Activated naive CD4-positive, alpha-beta T cell treated with anti-CD3 and anti-CD28 coated beads for 36 hours (primary cell): ENCODE data around the gene UBE2H. TPM values are rescaled to one million over a fixed set of nuclear protein-coding genes. Genes with fewer than 3 reads are reported as not detected.

Source experiments
- CTCF ChIA-PET: fragments of 350-600 bp; sonication (Branson Sonifier 250); formaldehyde crosslinking; loops from one replicate; lab custom pipeline; 2021; ENCODE audit warnings: antibody characterized with exemption; lab: Charles Lee
- DNase-seq: peaks from one replicate; pipeline ENCODE4 v3.0.0-alpha.2; 2020
- H3K27ac Mint-ChIP-seq: one replicate; pipeline ENCODE4 v1.8.0; 2021; ENCODE audit warnings: mild to moderate bottlenecking, mixed read lengths
- H3K27me3 Mint-ChIP-seq: one replicate; pipeline ENCODE4 v1.8.0; 2021; ENCODE audit warnings: low read depth, mixed read lengths
- H3K36me3 Mint-ChIP-seq: one replicate; pipeline ENCODE4 v1.8.0; 2021; ENCODE audit warnings: low read depth, mixed read lengths
- H3K4me1 Mint-ChIP-seq: one replicate; pipeline ENCODE4 v1.8.0; 2021; ENCODE audit warnings: low read depth, mixed read lengths
- H3K4me3 Mint-ChIP-seq: one replicate; pipeline ENCODE4 v1.8.0; 2021; ENCODE audit warnings: mild to moderate bottlenecking, moderate library complexity, mixed read lengths
- H3K9me3 Mint-ChIP-seq: one replicate; pipeline ENCODE4 v1.8.0; 2021; ENCODE audit warnings: mixed read lengths
- intact Hi-C: fragments of 100-400 bp; cut with micrococcal nuclease; formaldehyde crosslinking; loops from one replicate; pipeline ENCODE4 v1.15.1; 2023
- total RNA-seq, 2 experiments: library from RNA; stranded (reverse); gene quantifications; one replicate each; pipeline ENCODE4 v1.2.3, GENCODE V29; 2021

UBE2H gene
- total RNA-seq, 2 experiments from 2014 or later, result 33.4 to 37.6 TPM

- H3K27ac Mint-ChIP-seq, result no peak overlapping the region
- intact Hi-C loops, result no loop called here
- CTCF ChIA-PET, result no interaction called here
- peaks cover 4% of the 10 kb centered on the region for H3K36me3 Mint-ChIP-seq
- no peaks in the 10 kb centered on the region for H3K27me3 Mint-ChIP-seq
- H3K9me3 Mint-ChIP-seq, result no peaks in the 10 kb centered on the region
- H3K4me3 Mint-ChIP-seq, result no peak overlapping the region
- peaks cover 15% of the 10 kb centered on the region for H3K4me1 Mint-ChIP-seq
- no peak for DNase-seq
Observed at GRCh38 chr7:129884495-129884894, 68.3 kb downstream of the UBE2H start.

- no peak for DNase-seq
- Mint-ChIP-seq H3K4me1 (peaks cover 22% of the 10 kb centered on the region), H3K36me3 (peaks cover 10% of the 10 kb centered on the region), H3K9me3 (no peaks in the 10 kb centered on the region), H3K4me3 (no peak overlapping the region), H3K27ac (no peak overlapping the region), H3K27me3 (no peaks in the 10 kb centered on the region)
- intact Hi-C loops, result no loop called here
- CTCF ChIA-PET, result interaction anchor here (0.7 kb wide), 1 partner anchor 1630 kb away, joined by 3 read pairs; no protein-coding TSS in a partner anchor
Observed at GRCh38 chr7:129883151-129883550, 69.6 kb downstream of the UBE2H start.

- no peak for DNase-seq
- Mint-ChIP-seq H3K36me3 (peaks cover 10% of the 10 kb centered on the region), H3K4me3 (no peak overlapping the region), H3K4me1 (peaks cover 24% of the 10 kb centered on the region), H3K27ac (no peak overlapping the region), H3K9me3 (no peaks in the 10 kb centered on the region), H3K27me3 (no peaks in the 10 kb centered on the region)
- intact Hi-C loops, result no loop called here
- CTCF ChIA-PET, result no interaction called here
Observed at GRCh38 chr7:129882531-129882930, 70.2 kb downstream of the UBE2H start.

- Mint-ChIP-seq H3K4me1 (peaks cover 48% of the 10 kb centered on the region), H3K36me3 (peaks cover 19% of the 10 kb centered on the region), H3K27me3 (no peaks in the 10 kb centered on the region), H3K4me3 (no peak overlapping the region), H3K27ac (no peak overlapping the region), H3K9me3 (no peaks in the 10 kb centered on the region)
- intact Hi-C loops, result loop anchor here (1.0 to 2.0 kb wide), 3 partner anchors 32 to 72 kb away; no protein-coding TSS in a partner anchor
- DNase-seq, result no peak
- CTCF ChIA-PET, result interaction anchor here (0.6 to 1.9 kb wide), 5 partner anchors 47 to 510 kb away, joined by 3 to 8 read pairs (median 4); no protein-coding TSS in a partner anchor
Observed at GRCh38 chr7:129877146-129877792, 75.5 kb downstream of the UBE2H start.

GRCh38 chr7:129875745-129876411, 76.9 kb downstream of the UBE2H start:
- Mint-ChIP-seq H3K4me1 (peaks cover 48% of the 10 kb centered on the region), H3K36me3 (peaks cover 19% of the 10 kb centered on the region), H3K9me3 (no peaks in the 10 kb centered on the region), H3K27ac (no peak overlapping the region), H3K4me3 (no peak overlapping the region), H3K27me3 (no peaks in the 10 kb centered on the region)
- DNase-seq, result no peak
- intact Hi-C loops, result loop anchor here (2.0 kb wide), 2 partner anchors 33 to 73 kb away; no protein-coding TSS in a partner anchor
- CTCF ChIA-PET, result interaction anchor here (0.6 to 1.9 kb wide), 5 partner anchors 46 to 135 kb away, joined by 3 to 8 read pairs (median 3); no protein-coding TSS in a partner anchor

GRCh38 chr7:129875160-129875559, 77.6 kb downstream of the UBE2H start:
- no peak for DNase-seq
- CTCF ChIA-PET, result interaction anchor here (1.3 to 1.7 kb wide), 3 partner anchors 32 to 136 kb away, joined by 3 to 4 read pairs (median 3); no protein-coding TSS in a partner anchor
- Mint-ChIP-seq H3K36me3 (peaks cover 20% of the 10 kb centered on the region), H3K4me3 (no peak overlapping the region), H3K27me3 (no peaks in the 10 kb centered on the region), H3K4me1 (peaks cover 43% of the 10 kb centered on the region), H3K27ac (no peak overlapping the region), H3K9me3 (no peaks in the 10 kb centered on the region)
- intact Hi-C loops, result no loop called here

GRCh38 chr7:129874722-129875121, 78.0 kb downstream of the UBE2H start:
- Mint-ChIP-seq H3K4me1 (peaks cover 41% of the 10 kb centered on the region), H3K9me3 (no peaks in the 10 kb centered on the region), H3K27me3 (no peaks in the 10 kb centered on the region), H3K4me3 (no peak overlapping the region), H3K27ac (no peak overlapping the region), H3K36me3 (peaks cover 22% of the 10 kb centered on the region)
- DNase-seq, result no peak
- CTCF ChIA-PET, result interaction anchor here (0.6 to 1.7 kb wide), 4 partner anchors 31 to 136 kb away, joined by 3 to 4 read pairs (median 4); no protein-coding TSS in a partner anchor
- intact Hi-C loops, result no loop called here

- Mint-ChIP-seq H3K4me1 (peaks cover 22% of the 10 kb centered on the region), H3K36me3 (peaks cover 11% of the 10 kb centered on the region), H3K27me3 (no peaks in the 10 kb centered on the region), H3K4me3 (no peak overlapping the region), H3K9me3 (no peaks in the 10 kb centered on the region), H3K27ac (no peak overlapping the region)
- intact Hi-C loops, result no loop called here
- peak; percentile 32 for DNase-seq
- CTCF ChIA-PET, result no interaction called here
Observed at GRCh38 chr7:129872054-129872453, 80.7 kb downstream of the UBE2H start.

- DNase-seq, result no peak
- CTCF ChIA-PET, result interaction anchor here (1.1 to 1.3 kb wide), 2 partner anchors 16 to 24 kb away, joined by 3 read pairs; no protein-coding TSS in a partner anchor
- intact Hi-C loops, result no loop called here
- Mint-ChIP-seq H3K4me3 (no peak overlapping the region), H3K27ac (no peak overlapping the region), H3K9me3 (no peaks in the 10 kb centered on the region), H3K4me1 (peaks cover 15% of the 10 kb centered on the region), H3K27me3 (no peaks in the 10 kb centered on the region), H3K36me3 (peaks cover 5% of the 10 kb centered on the region)
Observed at GRCh38 chr7:129870668-129871067, 82.1 kb downstream of the UBE2H start.

GRCh38 chr7:129866251-129866650, 86.5 kb downstream of the UBE2H start:
- no peaks in the 10 kb centered on the region for H3K9me3 Mint-ChIP-seq
- no peak for DNase-seq
- peaks cover 32% of the 10 kb centered on the region for H3K4me1 Mint-ChIP-seq
- intact Hi-C loops, result no loop called here
- CTCF ChIA-PET, result no interaction called here
- H3K4me3 Mint-ChIP-seq, result no peak overlapping the region
- H3K27me3 Mint-ChIP-seq, result no peaks in the 10 kb centered on the region
- H3K36me3 Mint-ChIP-seq, result peaks cover 4% of the 10 kb centered on the region
- H3K27ac Mint-ChIP-seq, result no peak overlapping the region

- no peak for DNase-seq
- peaks cover 4% of the 10 kb centered on the region for H3K36me3 Mint-ChIP-seq
- H3K4me1 Mint-ChIP-seq, result peaks cover 33% of the 10 kb centered on the region
- intact Hi-C loops, result no loop called here
- no peaks in the 10 kb centered on the region for H3K27me3 Mint-ChIP-seq
- H3K27ac Mint-ChIP-seq, result no peak overlapping the region
- H3K9me3 Mint-ChIP-seq, result no peaks in the 10 kb centered on the region
- H3K4me3 Mint-ChIP-seq, result no peak overlapping the region
- CTCF ChIA-PET, result no interaction called here
Observed at GRCh38 chr7:129865925-129866201, 86.9 kb downstream of the UBE2H start.

- H3K4me3 Mint-ChIP-seq, result no peak overlapping the region
- no peaks in the 10 kb centered on the region for H3K9me3 Mint-ChIP-seq
- intact Hi-C loops, result no loop called here
- H3K27me3 Mint-ChIP-seq, result no peaks in the 10 kb centered on the region
- no peak for DNase-seq
- no peak overlapping the region for H3K27ac Mint-ChIP-seq
- CTCF ChIA-PET, result no interaction called here
- peaks cover 4% of the 10 kb centered on the region for H3K36me3 Mint-ChIP-seq
- peaks cover 37% of the 10 kb centered on the region for H3K4me1 Mint-ChIP-seq
Observed at GRCh38 chr7:129865093-129865924, 87.5 kb downstream of the UBE2H start.
